SK-N-SH treated with all-trans-retinoic acid at 6 μM for 48 hours (cell line): ENCODE data around the gene MLST8.

ENCODE experiments used
- BACH2 ChIP-seq: fragments of 250-450 bp; sonication (Bioruptor Pico); IDR thresholded peaks from 2 replicates; pipeline ENCODE4 v1.9.0; 2021; ENCODE audit warnings: mild to moderate bottlenecking, borderline replicate concordance
- OSR1 ChIP-seq: fragments of 250-450 bp; sonication (Bioruptor Pico); IDR thresholded peaks from 2 replicates; pipeline ENCODE4 v1.8.0; 2022; ENCODE audit warnings: moderate library complexity, mild to moderate bottlenecking, inconsistent platforms
- RARB ChIP-seq: fragments of 250-450 bp; sonication (Bioruptor Pico); IDR thresholded peaks from 2 replicates; pipeline ENCODE4 v1.8.0; 2021; ENCODE audit warnings: mild to moderate bottlenecking, moderate library complexity
- SNAI2 ChIP-seq: fragments of 250-450 bp; sonication (Bioruptor Pico); IDR thresholded peaks from 2 replicates; pipeline ENCODE4 v1.5.0; 2020; ENCODE audit warnings: mild to moderate bottlenecking, moderate library complexity
- TOX ChIP-seq: fragments of 250-450 bp; sonication (Bioruptor Pico); IDR thresholded peaks from 2 replicates; pipeline ENCODE4 v1.8.0; 2021; ENCODE audit warnings: mild to moderate bottlenecking, moderate library complexity, borderline replicate concordance
- ZFP3 ChIP-seq: fragments of 250-450 bp; sonication (Bioruptor Pico); IDR thresholded peaks from 2 replicates; pipeline ENCODE4 v1.5.0; 2020; ENCODE audit warnings: mild to moderate bottlenecking, moderate library complexity
- ZFP30 ChIP-seq: fragments of 450-650 bp; formaldehyde crosslinking; IDR thresholded peaks from 2 replicates; pipeline ENCODE4 v1.5.0; 2022; ENCODE audit warnings: mild to moderate bottlenecking, moderate library complexity
- ZNF565 ChIP-seq: fragments of 450-650 bp; formaldehyde crosslinking; conservative IDR thresholded peaks from 2 replicates; pipeline ENCODE4 v1.5.0; 2020; ENCODE audit warnings: low read depth, mild to moderate bottlenecking, moderate library complexity
- ZNF8 ChIP-seq: fragments of 450-650 bp; formaldehyde crosslinking; IDR thresholded peaks from 2 replicates; pipeline ENCODE4 v1.5.0; 2020; ENCODE audit warnings: mild to moderate bottlenecking, moderate library complexity
- TF ChIP-seq, protein P1 (sequence below): fragments of 250-450 bp; sonication (Bioruptor Pico); IDR thresholded peaks from 2 replicates; pipeline ENCODE4 v1.8.0; 2020; ENCODE audit warnings: mild to moderate bottlenecking, moderate library complexity, borderline replicate concordance
- TF ChIP-seq, protein P2 (sequence below): fragments of 250-450 bp; sonication (Bioruptor Pico); IDR thresholded peaks from 2 replicates; pipeline ENCODE4 v1.5.1; 2021; ENCODE audit warnings: mild to moderate bottlenecking, moderate library complexity
- TF ChIP-seq, protein P3 (sequence below): fragments of 250-450 bp; sonication (Bioruptor Pico); IDR thresholded peaks from 2 replicates; pipeline ENCODE4 v1.8.0; 2021; ENCODE audit warnings: low read depth, mild to moderate bottlenecking, moderate library complexity, borderline replicate concordance
- TF ChIP-seq, protein P4 (sequence below): fragments of 250-450 bp; sonication (Bioruptor Pico); IDR thresholded peaks from 2 replicates; pipeline ENCODE4 v1.5.0; 2020; ENCODE audit warnings: mild to moderate bottlenecking, moderate library complexity

DNA sequence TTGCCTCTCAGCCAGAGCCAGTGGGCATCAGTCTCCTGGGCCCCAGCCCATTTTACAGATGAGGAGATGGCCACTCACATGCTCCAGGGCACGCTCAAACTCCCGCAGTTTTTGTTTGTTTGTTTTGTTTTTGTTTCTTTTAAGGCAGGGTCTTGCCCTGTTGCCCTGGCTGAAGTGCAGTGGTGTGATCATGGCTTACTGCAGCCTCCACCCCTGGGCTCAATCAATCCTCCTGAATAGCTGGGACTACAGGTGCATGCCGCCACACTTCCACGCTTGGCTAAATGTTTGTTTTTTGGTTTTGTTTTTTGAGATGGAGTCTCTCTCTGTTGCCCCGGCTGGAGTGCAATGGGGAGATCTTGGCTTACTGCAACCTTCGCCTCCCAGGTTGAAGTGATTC, 21.7 kb downstream of the MLST8 start:
- TF ChIP-seq BACH2 (CRISPR knock-in tag) (no peak), ZNF565 (CRISPR knock-in tag) (no peak), ZFP30 (CRISPR knock-in tag) (no peak), RARB (CRISPR knock-in tag) (no peak), ZFP3 (no peak), OSR1 (CRISPR knock-in tag) (no peak), ZNF8 (no peak), TOX (CRISPR knock-in tag) (no peak), SNAI2 (CRISPR knock-in tag) (no peak)
- TF ChIP-seq, protein P1, sequence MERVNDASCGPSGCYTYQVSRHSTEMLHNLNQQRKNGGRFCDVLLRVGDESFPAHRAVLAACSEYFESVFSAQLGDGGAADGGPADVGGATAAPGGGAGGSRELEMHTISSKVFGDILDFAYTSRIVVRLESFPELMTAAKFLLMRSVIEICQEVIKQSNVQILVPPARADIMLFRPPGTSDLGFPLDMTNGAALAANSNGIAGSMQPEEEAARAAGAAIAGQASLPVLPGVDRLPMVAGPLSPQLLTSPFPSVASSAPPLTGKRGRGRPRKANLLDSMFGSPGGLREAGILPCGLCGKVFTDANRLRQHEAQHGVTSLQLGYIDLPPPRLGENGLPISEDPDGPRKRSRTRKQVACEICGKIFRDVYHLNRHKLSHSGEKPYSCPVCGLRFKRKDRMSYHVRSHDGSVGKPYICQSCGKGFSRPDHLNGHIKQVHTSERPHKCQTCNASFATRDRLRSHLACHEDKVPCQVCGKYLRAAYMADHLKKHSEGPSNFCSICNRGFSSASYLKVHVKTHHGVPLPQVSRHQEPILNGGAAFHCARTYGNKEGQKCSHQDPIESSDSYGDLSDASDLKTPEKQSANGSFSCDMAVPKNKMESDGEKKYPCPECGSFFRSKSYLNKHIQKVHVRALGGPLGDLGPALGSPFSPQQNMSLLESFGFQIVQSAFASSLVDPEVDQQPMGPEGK (CRISPR knock-in tag), result no peak
- TF ChIP-seq, protein P2, sequence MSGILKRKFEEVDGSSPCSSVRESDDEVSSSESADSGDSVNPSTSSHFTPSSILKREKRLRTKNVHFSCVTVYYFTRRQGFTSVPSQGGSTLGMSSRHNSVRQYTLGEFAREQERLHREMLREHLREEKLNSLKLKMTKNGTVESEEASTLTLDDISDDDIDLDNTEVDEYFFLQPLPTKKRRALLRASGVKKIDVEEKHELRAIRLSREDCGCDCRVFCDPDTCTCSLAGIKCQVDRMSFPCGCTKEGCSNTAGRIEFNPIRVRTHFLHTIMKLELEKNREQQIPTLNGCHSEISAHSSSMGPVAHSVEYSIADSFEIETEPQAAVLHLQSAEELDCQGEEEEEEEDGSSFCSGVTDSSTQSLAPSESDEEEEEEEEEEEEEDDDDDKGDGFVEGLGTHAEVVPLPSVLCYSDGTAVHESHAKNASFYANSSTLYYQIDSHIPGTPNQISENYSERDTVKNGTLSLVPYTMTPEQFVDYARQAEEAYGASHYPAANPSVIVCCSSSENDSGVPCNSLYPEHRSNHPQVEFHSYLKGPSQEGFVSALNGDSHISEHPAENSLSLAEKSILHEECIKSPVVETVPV (CRISPR knock-in tag), result no peak
- TF ChIP-seq, protein P3, sequence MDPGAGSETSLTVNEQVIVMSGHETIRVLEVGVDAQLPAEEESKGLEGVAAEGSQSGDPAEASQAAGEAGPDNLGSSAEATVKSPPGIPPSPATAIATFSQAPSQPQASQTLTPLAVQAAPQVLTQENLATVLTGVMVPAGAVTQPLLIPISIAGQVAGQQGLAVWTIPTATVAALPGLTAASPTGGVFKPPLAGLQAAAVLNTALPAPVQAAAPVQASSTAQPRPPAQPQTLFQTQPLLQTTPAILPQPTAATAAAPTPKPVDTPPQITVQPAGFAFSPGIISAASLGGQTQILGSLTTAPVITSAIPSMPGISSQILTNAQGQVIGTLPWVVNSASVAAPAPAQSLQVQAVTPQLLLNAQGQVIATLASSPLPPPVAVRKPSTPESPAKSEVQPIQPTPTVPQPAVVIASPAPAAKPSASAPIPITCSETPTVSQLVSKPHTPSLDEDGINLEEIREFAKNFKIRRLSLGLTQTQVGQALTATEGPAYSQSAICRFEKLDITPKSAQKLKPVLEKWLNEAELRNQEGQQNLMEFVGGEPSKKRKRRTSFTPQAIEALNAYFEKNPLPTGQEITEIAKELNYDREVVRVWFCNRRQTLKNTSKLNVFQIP (CRISPR knock-in tag), result no peak
- TF ChIP-seq, protein P4, sequence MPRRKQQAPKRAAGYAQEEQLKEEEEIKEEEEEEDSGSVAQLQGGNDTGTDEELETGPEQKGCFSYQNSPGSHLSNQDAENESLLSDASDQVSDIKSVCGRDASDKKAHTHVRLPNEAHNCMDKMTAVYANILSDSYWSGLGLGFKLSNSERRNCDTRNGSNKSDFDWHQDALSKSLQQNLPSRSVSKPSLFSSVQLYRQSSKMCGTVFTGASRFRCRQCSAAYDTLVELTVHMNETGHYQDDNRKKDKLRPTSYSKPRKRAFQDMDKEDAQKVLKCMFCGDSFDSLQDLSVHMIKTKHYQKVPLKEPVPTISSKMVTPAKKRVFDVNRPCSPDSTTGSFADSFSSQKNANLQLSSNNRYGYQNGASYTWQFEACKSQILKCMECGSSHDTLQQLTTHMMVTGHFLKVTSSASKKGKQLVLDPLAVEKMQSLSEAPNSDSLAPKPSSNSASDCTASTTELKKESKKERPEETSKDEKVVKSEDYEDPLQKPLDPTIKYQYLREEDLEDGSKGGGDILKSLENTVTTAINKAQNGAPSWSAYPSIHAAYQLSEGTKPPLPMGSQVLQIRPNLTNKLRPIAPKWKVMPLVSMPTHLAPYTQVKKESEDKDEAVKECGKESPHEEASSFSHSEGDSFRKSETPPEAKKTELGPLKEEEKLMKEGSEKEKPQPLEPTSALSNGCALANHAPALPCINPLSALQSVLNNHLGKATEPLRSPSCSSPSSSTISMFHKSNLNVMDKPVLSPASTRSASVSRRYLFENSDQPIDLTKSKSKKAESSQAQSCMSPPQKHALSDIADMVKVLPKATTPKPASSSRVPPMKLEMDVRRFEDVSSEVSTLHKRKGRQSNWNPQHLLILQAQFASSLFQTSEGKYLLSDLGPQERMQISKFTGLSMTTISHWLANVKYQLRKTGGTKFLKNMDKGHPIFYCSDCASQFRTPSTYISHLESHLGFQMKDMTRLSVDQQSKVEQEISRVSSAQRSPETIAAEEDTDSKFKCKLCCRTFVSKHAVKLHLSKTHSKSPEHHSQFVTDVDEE, result no peak
